Measurements from ENCODE around the gene C3orf20. TPM values are rescaled to one million over a fixed set of nuclear protein-coding genes. Genes with fewer than 3 reads are reported as not detected.

Gene C3orf20
- total and polyA plus RNA-seq, 2 of the 4 experiments (the other 2 are of a cell fraction) = not detected

DNA sequence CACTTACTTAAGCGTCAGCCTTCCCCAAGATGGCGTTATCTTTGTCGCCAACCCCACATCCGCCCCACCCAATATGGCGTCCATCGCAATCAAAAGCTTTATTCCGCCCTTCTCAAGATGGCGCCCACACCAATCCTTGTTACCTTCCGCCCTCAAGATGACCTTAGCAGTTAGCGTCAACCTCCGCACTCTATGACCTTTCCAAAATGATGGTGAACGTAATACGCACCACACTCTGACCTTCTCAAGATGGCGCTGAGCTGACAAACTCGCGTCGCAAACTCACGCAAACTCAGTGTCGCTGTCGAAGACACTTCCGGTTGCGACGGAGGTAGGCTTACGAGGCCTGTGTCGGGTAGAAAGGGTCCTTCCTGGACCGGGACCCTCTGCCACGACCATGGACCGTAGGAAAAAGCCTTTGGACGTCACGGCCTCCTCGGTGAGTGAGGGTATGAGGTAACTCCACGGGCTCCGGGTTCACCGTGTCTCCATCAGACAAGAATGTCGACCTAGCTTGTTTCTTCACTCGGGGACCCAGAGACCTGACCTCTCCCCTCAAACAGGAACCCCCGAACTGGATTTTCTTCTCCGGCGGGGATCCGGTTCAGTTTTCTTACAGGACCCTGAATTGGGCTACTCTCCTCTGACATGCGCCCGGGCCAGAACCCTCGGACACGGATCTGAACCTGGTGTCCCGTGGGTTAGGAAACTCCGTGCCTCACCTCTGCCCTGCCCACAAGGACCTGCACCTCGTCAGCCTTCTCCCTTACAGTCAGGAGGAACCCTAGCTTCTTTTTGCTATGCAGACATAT lies 23.3 kb upstream of the C3orf20 start, which contains the start of gene CCDC174 (continued):
- TF ChIP-seq, protein P1, sequence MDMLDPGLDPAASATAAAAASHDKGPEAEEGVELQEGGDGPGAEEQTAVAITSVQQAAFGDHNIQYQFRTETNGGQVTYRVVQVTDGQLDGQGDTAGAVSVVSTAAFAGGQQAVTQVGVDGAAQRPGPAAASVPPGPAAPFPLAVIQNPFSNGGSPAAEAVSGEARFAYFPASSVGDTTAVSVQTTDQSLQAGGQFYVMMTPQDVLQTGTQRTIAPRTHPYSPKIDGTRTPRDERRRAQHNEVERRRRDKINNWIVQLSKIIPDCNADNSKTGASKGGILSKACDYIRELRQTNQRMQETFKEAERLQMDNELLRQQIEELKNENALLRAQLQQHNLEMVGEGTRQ (IDR thresholded peaks at IDR 0.05; ENCODE audit: low read depth, low read length) = no peak; the same call in 1 of the 2 replicates
- 0 out of 2 replicates have a peak, but pooled peaks have one; percentile 8 for TF ChIP-seq FOS (IDR thresholded peaks at IDR 0.05; ENCODE audit: low read depth, low read length)
